ENCODE data around the gene TTC34. TPM values are rescaled to one million over a fixed set of nuclear protein-coding genes. Genes with fewer than 3 reads are reported as not detected.

The TTC34 gene
- total RNA-seq, 1 experiment from 2014 or later, result 0.92 TPM

DNA sequence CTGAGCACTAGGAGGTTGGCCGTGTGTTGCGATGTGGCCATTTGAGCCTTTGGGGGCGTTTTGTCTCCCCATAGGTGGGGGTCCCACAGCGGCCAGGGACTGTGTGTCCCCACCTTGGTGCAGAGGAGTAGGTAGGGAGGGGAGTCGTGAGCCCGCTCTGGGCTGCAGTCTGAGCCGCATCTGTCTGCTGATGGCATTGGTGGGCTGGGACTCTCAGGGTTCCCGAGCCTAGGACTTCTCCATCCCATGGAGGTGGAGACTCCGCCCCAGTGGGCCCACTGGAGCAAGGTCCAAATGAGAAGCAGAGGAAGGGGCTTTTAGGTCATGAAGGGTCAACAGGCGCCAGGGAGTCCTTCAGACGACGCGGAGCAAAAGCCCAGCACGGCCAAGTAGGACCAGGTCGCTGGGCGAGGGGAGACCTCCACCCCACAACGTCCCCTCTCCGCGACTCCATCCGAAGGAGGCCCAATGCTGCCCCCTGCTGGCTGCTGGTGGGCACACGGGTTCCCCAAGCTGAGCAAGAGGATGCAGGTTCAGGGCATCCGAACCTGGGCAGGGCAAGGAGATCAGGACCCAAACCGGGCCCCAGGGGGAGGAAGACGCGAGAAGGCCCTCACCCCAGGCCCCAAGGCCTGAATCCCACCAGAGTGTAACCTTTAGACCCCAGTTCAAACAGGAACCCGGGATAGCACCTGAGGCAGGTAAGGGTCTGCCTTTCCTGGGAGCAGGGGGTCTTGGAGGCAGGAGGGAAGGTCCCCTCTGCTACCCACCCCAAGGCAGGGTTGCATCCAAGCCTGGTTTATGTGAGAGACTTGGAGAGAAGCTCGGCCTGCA, 14.9 kb downstream of the TTC34 start:
- Histone ChIP-seq H3K56ac (ENCODE audit: insufficient read length, low read depth, low read length) (no peak overlapping the region), H4K20me1 (ENCODE audit: control insufficient read depth, insufficient read depth, insufficient read length) (no peaks in the 10 kb centered on the region), H4K8ac (replicated peaks; ENCODE audit: insufficient read length, low read depth, low read length) (no peak overlapping the region), H3K14ac (ENCODE audit: insufficient read depth, low read length) (no peak overlapping the region), H2AFZ (ENCODE audit: low read length) (no peak overlapping the region), H3K79me1 (ENCODE audit: insufficient read depth, low read depth, low read length, poor library complexity, severe bottlenecking) (no peaks in the 10 kb centered on the region), H3K18ac (ENCODE audit: insufficient read length, low read depth, low read length) (no peak overlapping the region), H2AK5ac (ENCODE audit: insufficient read length, low read length) (no peak overlapping the region), H2BK120ac (ENCODE audit: low read depth, low read length, poor library complexity, severe bottlenecking) (no peak overlapping the region), H3K4me1 (ENCODE audit: insufficient read depth, low read length) (no peaks in the 10 kb centered on the region), H3K4me2 (ENCODE audit: insufficient read depth, insufficient read length, low read length) (no peak overlapping the region), H3K27ac (ENCODE audit: insufficient read length, low read depth, low read length) (no peak overlapping the region), H4K91ac (ENCODE audit: insufficient read length, low read depth, low read length) (no peak overlapping the region), H4K5ac (ENCODE audit: insufficient read length, low read depth, low read length) (no peak overlapping the region), H3K4ac (ENCODE audit: low read depth, low read length) (no peak overlapping the region), H3K79me2 (ENCODE audit: insufficient read depth, low read length) (no peaks in the 10 kb centered on the region), H2BK20ac (ENCODE audit: low read depth, low read length, poor library complexity, severe bottlenecking) (no peak overlapping the region), H3K23me2 (ENCODE audit: insufficient read length, low read depth, low read length, poor library complexity, severe bottlenecking) (no peaks in the 10 kb centered on the region), H3K23ac (ENCODE audit: insufficient read length, low read depth, low read length) (no peak overlapping the region), H3K9ac (ENCODE audit: extremely low read depth, insufficient read length, low read length) (no peak overlapping the region), H3K27me3 (ENCODE audit: insufficient read depth, low read length) (no peaks in the 10 kb centered on the region), H2BK12ac (ENCODE audit: insufficient read length, low read depth, low read length) (no peak overlapping the region), H3K9me3 (ENCODE audit: control insufficient read depth, low read depth, low read length) (peaks cover 71% of the 10 kb centered on the region), H2BK5ac (ENCODE audit: insufficient read length, low read length) (no peak overlapping the region), H2BK15ac (ENCODE audit: low read depth, low read length) (no peak overlapping the region), H3T11ph (ENCODE audit: low read length) (no peak overlapping the region)
- WGBS (ENCODE audit: extremely low coverage, insufficient read length, low lambda C conversion rate), result no CpG with 5 or more reads among the region's 27 CpGs
- H3K27ac Mint-ChIP-seq, result no peak overlapping the region; a peak in 1 of 7 replicates
- no peak overlapping the region; a peak in 1 of 5 replicates for H3K4me3 Mint-ChIP-seq
- no peak for DNase-seq
- H3K36me3 Mint-ChIP-seq (ENCODE audit: insufficient read depth in 1 of 3, low read depth in 3 of 3), result peaks cover 0 to 33% (median 9%) of the 10 kb centered on the region in 3 experiments; a peak in 3 of 7 replicates
- peaks cover 23 to 81% of the 10 kb centered on the region in 2 experiments for H3K9me3 Mint-ChIP-seq
- TF ChIP-seq, protein P1, sequence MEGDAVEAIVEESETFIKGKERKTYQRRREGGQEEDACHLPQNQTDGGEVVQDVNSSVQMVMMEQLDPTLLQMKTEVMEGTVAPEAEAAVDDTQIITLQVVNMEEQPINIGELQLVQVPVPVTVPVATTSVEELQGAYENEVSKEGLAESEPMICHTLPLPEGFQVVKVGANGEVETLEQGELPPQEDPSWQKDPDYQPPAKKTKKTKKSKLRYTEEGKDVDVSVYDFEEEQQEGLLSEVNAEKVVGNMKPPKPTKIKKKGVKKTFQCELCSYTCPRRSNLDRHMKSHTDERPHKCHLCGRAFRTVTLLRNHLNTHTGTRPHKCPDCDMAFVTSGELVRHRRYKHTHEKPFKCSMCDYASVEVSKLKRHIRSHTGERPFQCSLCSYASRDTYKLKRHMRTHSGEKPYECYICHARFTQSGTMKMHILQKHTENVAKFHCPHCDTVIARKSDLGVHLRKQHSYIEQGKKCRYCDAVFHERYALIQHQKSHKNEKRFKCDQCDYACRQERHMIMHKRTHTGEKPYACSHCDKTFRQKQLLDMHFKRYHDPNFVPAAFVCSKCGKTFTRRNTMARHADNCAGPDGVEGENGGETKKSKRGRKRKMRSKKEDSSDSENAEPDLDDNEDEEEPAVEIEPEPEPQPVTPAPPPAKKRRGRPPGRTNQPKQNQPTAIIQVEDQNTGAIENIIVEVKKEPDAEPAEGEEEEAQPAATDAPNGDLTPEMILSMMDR (conservative IDR thresholded peaks at IDR 0.05), result peak; percentile 44
- no peaks in the 10 kb centered on the region; the same call in 1 of the 2 replicates for H3K27me3 Mint-ChIP-seq (ENCODE audit: low read depth)
- no peaks in the 10 kb centered on the region; a peak in 1 of 4 replicates for H3K4me1 Mint-ChIP-seq

Data from H9 (cell line).